GM18517 (cell line): ENCODE measurements around the gene ARHGAP40.

Source experiments
- ATAC-seq: cut with Tn5 transposase; IDR thresholded peaks from one replicate; pipeline ENCODE4 v1.9.1; 2021; ENCODE audit warnings: mild to moderate bottlenecking, moderate library complexity; ENCODE audit not compliant: unreplicated experiment

ARHGAP40 gene

GRCh38 chr20:38649275-38649891 is 47.8 kb downstream of the ARHGAP40 start:
- ATAC-seq, result no peak

- ATAC-seq, result no peak
Measured at GRCh38 chr20:38650010-38650409, 48.4 kb downstream of the ARHGAP40 start.

- no peak for ATAC-seq
Measured at GRCh38 chr20:38651154-38651553, 49.5 kb downstream of the ARHGAP40 start.

GRCh38 chr20:38651562-38651961 is 50.0 kb downstream of the ARHGAP40 start:
- ATAC-seq, result no peak

- ATAC-seq, result no peak
Measured at GRCh38 chr20:38652995-38653394, 51.4 kb downstream of the ARHGAP40 start.

- no peak for ATAC-seq
Measured at GRCh38 chr20:38657390-38657789, 55.8 kb downstream of the ARHGAP40 start.

GRCh38 chr20:38658879-38659596 is 57.4 kb downstream of the ARHGAP40 start:
- ATAC-seq, result no peak

GRCh38 chr20:38659597-38659880 is 57.9 kb downstream of the ARHGAP40 start:
- ATAC-seq, result no peak

GRCh38 chr20:38660429-38660828 is 58.8 kb downstream of the ARHGAP40 start:
- no peak for ATAC-seq

- no peak for ATAC-seq
Measured at GRCh38 chr20:38663660-38664059, 62.1 kb downstream of the ARHGAP40 start.

GRCh38 chr20:38664284-38664683 is 62.7 kb downstream of the ARHGAP40 start:
- no peak for ATAC-seq

- no peak for ATAC-seq
Measured at GRCh38 chr20:38665094-38665493, 63.5 kb downstream of the ARHGAP40 start.

GRCh38 chr20:38665506-38666285 is 64.1 kb downstream of the ARHGAP40 start:
- no peak for ATAC-seq

- no peak for ATAC-seq
Measured at GRCh38 chr20:38667417-38667956, 65.9 kb downstream of the ARHGAP40 start.

- ATAC-seq, result no peak
Measured at GRCh38 chr20:38669688-38670087, 68.1 kb downstream of the ARHGAP40 start.

- no peak for ATAC-seq
Measured at GRCh38 chr20:38670786-38671185, 69.2 kb downstream of the ARHGAP40 start.

- ATAC-seq, result no peak
Measured at GRCh38 chr20:38671186-38671585, 69.6 kb downstream of the ARHGAP40 start.

- ATAC-seq, result no peak
Measured at GRCh38 chr20:38671701-38672292, 70.2 kb downstream of the ARHGAP40 start.

GRCh38 chr20:38672504-38672903 is 70.9 kb downstream of the ARHGAP40 start:
- ATAC-seq, result no peak

GRCh38 chr20:38673261-38673660 is 71.7 kb downstream of the ARHGAP40 start:
- ATAC-seq, result no peak

- ATAC-seq, result no peak
Measured at GRCh38 chr20:38673725-38674091, 72.1 kb downstream of the ARHGAP40 start.
